Stimulated activated CD4-positive, alpha-beta T cell treated with anti-CD3 and anti-CD28 coated beads, TNF-alpha, amount 100 ng/mL, for 4 hours (primary cell): ENCODE measurements around the gene BFSP1.

ENCODE experiments used
- DNase-seq, 3 experiments: peaks; one replicate each; pipeline ENCODE4 v3.0.0-alpha.2; 2020; ENCODE audit warnings: low read depth in 3 of 3

BFSP1 gene

GRCh38 chr20:17465236-17465635, 65.9 kb downstream of the BFSP1 start:
- DNase-seq, result no peak

- DNase-seq, result no peak
These were observed 67.5 kb downstream of the BFSP1 start for GRCh38 chr20:17463711-17464110.

DNA sequence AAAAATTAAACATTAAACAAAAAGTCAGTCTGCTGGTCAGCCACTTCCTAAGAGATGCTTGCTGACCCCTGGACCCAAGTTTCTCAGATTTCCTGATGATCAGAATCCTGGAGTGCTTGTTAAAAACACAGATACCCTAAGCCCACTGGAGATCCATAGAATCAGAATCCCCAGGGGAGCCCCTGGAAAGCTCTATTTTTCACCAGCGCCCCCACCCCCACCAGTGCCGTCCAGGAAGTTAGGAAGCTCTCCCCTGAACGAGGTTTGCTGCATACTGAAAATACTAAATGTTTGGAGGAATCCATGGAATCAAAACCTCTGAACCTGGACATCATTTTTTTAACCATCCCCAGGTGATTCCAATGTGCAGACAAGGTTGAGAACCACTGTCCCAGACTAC, 69.2 kb downstream of the BFSP1 start:
- no peak for DNase-seq

DNA sequence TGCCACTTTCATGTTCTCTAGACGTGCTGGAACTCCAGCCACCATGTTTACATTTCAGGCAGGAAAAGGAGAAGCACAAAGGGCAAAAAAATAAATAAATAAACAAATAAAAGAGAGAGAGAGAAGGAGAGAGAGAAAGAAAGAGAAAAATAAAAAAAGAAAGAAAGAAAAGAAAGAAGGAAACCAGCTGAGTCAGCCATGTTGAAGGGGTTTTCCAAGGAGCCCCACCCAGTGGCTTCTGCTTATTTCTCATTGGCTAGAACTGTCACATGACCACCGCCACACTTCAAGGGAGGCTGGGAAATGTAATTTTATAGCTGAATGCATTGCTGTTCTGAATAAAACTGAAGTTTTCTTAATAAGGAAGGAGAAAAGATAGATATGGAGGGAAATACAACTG, 71.1 kb downstream of the BFSP1 start:
- DNase-seq, result no peak

DNA sequence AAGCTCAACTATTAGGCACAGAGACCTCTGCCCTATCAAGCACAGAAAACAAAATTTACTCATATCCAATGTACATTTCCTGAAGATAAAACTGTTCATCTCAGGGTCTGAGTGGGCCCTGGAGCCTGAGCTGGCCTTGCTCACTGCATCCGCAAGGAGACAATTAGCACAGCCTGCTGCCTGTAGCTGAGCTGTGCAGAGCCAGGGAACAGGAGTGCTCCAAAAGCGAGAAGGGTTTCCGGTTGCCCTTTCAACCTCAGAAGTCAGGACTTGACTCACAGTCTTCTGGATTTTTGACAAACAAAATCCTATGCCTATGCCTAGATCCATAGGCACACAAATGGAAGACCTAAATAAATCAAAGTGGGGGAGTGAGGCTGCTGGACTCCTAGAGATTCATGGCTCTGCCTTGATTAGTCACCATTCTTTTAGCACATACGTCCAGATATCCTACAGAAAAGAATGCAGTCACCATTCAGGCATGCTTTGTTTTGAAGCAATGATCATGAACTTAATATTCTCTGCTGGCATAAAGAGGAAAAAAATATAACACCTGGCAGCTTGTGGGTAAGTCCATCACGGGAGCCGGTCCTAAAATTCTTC, 73.5 kb downstream of the BFSP1 start:
- no peak for DNase-seq

DNA sequence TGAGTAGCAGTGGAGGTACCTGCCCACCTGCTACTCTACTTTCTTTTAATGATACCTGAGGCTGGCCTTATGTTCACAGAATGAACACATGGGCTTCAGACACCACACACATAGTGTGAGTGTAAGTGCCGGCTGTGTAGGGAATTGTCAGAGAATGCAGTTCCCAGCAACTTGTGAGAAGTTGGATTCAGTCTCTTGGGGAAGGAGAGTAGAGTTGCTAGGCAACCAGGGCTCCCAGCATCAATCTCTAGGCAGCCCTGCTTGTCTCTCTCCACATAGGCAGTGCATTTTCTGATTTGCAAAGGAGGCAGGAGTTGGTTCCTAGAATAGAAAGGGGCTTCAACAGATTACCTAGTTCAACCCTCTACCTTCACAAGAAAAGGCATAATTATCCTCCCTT, 74.1 kb downstream of the BFSP1 start:
- no peak for DNase-seq

DNA sequence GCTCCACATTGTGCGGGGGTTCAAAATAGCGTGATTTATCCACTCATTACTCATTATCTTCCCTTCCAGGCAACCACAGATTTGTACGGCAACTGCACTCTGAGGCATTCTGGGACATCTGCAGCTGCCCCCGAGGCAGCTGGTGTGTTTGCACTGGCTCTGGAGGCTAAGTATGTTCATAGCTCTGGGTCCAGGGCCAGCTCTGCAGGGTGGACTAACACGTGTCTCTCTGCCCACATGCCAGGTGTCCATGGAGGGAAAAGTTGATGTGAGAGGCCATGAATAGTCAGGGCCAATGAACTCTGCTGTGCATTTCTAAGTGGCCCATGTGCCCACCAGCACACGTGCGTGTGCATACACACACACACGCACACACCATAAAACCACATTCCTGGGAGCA, 74.9 kb downstream of the BFSP1 start:
- no peak for DNase-seq

- no peak for DNase-seq
These were observed 77.6 kb downstream of the BFSP1 start for GRCh38 chr20:17453592-17453991.

DNA sequence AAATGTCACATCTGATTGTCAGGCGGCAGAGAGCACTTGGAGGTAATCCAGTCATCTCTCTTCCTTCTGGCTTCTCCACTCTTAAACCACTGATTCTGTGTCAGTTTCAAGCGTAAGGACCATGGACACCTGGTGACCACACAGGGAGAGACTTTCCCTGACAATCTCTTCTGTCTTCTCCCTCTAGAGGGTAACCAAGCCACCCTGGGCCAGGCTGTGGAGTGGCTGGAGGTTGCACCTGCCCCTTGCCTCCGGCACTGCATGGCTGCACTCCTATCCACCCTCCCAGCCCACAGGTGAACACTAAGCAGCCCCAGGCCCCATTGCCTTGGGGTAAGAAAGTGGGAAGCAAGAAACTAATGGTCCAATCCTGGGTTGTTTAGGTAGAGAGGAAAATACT, 78.7 kb downstream of the BFSP1 start:
- no peak for DNase-seq

GRCh38 chr20:17449031-17449430, 82.1 kb downstream of the BFSP1 start:
- DNase-seq, result no peak

DNA sequence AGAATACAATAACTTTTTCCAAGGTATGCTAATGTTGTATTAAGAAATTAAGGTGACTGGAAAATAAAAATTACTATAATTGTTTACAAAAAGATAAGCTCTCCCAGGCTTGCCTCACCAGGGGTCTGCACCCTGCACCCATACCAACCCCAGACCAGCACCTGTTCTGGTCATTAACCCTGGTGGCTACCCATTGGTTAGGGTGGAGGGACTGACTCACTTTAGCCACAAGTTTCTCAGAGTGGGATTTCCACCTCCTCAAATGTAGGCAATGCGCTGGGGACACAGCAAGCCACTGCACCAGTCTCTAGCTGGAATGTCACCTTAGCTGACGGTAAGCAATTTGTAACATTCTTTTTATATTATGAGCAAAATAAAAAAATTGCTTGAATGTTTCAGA, 83.1 kb downstream of the BFSP1 start:
- no peak for DNase-seq

DNA sequence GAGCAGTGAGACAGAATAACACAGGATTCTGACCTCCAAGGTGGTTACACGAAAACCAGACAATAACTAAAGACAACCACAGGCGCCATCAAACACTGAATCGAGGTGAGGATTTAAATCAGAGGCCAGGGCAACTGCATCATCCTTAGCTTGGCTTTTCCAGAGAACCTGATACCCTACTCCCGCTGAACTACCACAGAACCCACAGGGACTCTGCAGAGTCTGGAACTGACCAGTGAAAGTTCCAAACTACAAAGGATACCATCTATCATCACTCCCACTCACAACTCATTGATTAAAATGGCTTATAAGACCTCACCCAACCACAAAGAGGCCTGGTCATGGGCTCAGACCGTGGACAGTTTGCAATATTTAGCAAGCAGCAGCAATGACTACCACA, 85.0 kb downstream of the BFSP1 start:
- DNase-seq, result no peak

DNA sequence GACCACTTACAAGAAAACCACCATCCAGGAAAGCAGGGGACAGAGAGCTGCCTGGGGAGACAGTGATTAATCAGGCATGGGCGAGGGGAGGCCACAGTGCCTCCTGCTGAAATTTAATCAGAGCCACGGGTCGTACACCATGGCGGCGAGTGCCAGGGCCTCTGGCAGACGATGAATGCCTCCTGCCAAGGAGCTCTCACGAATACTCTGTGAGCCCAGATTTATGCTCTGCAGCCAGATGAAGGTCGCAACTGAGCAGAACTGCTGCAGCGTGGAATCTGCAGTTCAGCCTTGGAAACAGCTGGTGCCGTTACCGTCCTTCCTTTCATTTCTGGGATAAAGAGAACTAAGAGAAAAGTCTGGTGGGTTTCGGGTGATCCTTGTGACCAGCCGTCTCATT, 85.6 kb downstream of the BFSP1 start:
- no peak for DNase-seq

DNA sequence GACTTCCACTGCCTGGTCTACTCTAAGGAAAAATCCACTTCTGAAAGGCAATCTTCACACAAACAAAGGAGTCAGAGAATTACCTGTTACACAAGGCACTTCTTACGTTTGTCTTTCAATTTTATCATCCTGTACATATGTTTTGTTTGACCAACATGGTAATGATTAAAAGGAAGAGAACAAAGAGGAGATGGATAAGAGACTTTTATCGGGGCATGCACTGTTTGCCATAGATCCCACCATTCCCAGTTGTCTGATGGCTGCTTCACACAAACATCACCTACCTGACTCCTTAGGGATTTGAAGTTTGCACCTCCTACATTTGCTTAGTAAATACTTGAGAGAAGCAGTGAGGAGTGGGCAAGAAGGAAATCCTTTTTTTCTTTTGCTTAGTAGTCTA, 87.1 kb downstream of the BFSP1 start:
- no peak for DNase-seq
